Thyroid gland (tissue), 4 donors: ENCODE results near the gene ITM2C.

Experiments used
- CTCF ChIP-seq, 6 experiments: fragments of 200-600 bp in 3 of 6; fragments of 450-650 bp in 3 of 6; sonication (generic) in 3 of 6; IDR thresholded peaks; one replicate each; pipeline ENCODE4 v1.5.1; 2016 to 2019; ENCODE audit warnings: antibody characterized with exemption in 6 of 6, mild to moderate bottlenecking in 2 of 6, inconsistent platforms in 1 of 6, moderate library complexity in 1 of 6
- POLR2A ChIP-seq, 2 donors: fragments of 450-650 bp; IDR thresholded peaks; one replicate each; pipeline ENCODE4 v1.6.1; 2017; ENCODE audit warnings: antibody characterized with exemption in 2 of 2, mild to moderate bottlenecking in 2 of 2, moderate library complexity in 1 of 2

GRCh38 chr2:230861552-230862255 lies 3.0 kb upstream of the ITM2C start:
- TF ChIP-seq CTCF (IDR thresholded peaks at IDR 0.05) (no peak), POLR2A (IDR thresholded peaks at IDR 0.05) (no peak)
